GM12891 (cell line): ENCODE measurements around the gene LRPAP1.
"Not testable (repeated sequence)": the region's sequence is repeated elsewhere in the genome, so short reads cannot be mapped to it uniquely, and the experiment has no call there.

Source experiments
- DNase-seq: peaks from one replicate; pipeline ENCODE4 v3.0.0; 2011; ENCODE audit warnings: low spot score; ENCODE audit not compliant: insufficient read length
- FAIRE-seq: peaks from 2 replicates; lab custom pipeline; 2011; peaks lifted over from hg19 to GRCh38; lab: Jason Lieb, UNC
- PAX5 ChIP-seq: IDR thresholded peaks from 2 replicates; pipeline ENCODE4 v1.6.1; 2011; ENCODE audit warnings: low read length, moderate library complexity, mild to moderate bottlenecking; ENCODE audit not compliant: insufficient read depth, severe bottlenecking
- POLR2A ChIP-seq: IDR thresholded peaks from 2 replicates; pipeline ENCODE4 v1.6.1; 2011; ENCODE audit warnings: low read depth, low read length, control low read depth
- POLR2AphosphoS5 ChIP-seq: IDR thresholded peaks from 2 replicates; pipeline ENCODE4 v1.6.1; 2011; ENCODE audit warnings: low read depth, low read length, control low read depth
- POU2F2 ChIP-seq: IDR thresholded peaks from 2 replicates; pipeline ENCODE4 v1.6.1; 2011; ENCODE audit warnings: low read depth, mild to moderate bottlenecking, control low read depth, low read length, moderate library complexity
- SPI1 ChIP-seq: IDR thresholded peaks from 2 replicates; pipeline ENCODE4 v1.6.1; 2011; ENCODE audit warnings: low read depth, low read length, control low read depth
- TAF1 ChIP-seq: IDR thresholded peaks from 2 replicates; pipeline ENCODE4 v1.6.1; 2011; ENCODE audit warnings: low read depth, low read length, control low read depth

Gene LRPAP1

GRCh38 chr4:3462321-3462789 is 69.9 kb downstream of the LRPAP1 start:
- DNase-seq: no peak
- TF ChIP-seq POU2F2: no peak
- no peak for TF ChIP-seq POLR2A
- no peak for TF ChIP-seq PAX5
- no peak for TF ChIP-seq POLR2AphosphoS5
- TF ChIP-seq TAF1: no peak
- TF ChIP-seq SPI1: no peak
- FAIRE-seq: peak; percentile 41

DNA sequence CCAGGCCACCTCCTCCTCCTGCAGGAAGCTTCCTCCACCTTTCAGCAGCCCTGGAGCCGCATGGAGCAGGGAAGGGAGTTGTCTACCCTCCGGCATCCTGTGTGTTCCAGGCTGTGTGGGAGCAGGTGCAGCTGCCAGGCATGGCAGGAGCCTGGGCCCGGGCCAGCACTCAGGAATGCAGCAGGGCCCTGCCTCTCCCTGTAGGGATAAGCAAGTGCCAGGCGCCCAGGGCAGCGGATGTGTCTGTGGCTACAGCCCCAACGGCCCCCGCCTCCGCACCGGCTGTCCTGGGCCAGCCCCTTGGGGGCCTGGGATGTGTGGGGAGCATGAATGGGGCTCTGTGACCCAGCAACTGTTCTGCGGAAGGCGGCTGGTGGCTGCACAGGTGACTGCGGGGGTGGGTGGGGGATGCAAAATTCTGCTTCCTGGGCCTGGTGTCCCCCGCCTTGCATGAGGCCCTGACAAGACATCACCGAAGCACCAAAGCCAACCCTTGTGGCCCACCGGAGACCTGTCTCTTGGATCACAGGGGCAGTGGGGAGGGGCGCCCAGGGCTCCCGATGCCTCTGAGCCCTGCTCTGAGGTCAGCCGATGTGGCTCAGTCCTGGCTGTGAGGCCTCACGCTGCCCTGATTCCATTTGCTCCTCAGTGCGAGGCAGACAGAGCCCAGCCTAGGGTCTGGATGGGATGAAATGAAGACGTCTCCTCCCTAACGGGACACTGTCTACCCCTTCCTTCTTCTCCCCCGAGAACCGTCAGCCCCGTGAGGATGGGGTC is 70.5 kb downstream of the LRPAP1 start:
- DNase-seq (no peak), FAIRE-seq (peak; percentile 88)
- TF ChIP-seq POLR2A (no peak), POU2F2 (peak; percentile 51; the same call in 1 of the 2 replicates)

- TF ChIP-seq TAF1 (no peak), POLR2A (no peak), PAX5 (no peak), POU2F2 (no peak), SPI1 (no peak)
- FAIRE-seq: peak; percentile 64
Observed at GRCh38 chr4:3460926-3461325, 71.3 kb downstream of the LRPAP1 start.

DNA sequence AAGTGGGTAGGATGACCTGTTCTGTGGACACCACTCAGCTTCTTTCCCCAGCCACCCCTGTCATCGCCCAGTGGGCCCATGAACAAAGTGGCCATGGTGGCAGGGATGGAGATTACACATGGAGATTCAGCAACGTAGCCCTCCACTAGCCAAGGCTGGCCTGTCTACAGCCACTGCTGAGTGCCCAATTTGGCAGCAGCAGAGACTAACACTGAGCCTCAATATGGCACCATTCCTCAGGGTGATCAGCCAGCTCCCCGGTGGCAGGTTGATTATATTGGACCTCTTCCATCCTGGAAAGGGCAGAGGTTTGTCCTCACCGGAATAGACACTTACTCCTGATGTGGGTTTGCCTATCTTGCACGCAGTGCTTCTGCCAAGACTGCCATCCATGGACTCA is 73.1 kb downstream of the LRPAP1 start:
- not testable (repeated sequence) for DNase-seq

More at GRCh38 chr4:3460926-3461325, 71.3 kb downstream of the LRPAP1 start:
- no peak for DNase-seq

DNA sequence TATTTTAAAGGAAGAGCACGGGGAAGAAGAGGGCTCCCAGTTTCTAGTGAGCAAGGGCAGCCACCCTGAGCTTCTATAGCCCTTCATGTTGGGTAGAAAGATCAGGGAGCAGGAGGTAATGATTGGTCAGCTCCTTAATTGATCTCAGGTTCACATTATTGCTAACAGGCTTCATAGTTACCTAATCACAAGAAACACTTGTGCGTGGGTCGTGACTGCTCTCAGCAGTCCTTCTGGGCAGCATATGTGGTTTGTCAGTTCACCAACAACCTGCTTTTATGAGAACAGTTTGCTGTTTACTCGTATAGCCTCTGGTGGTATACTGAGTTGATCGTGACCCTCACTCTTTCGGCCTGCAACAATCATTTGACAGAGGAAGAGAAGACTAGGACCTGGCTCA is 73.9 kb downstream of the LRPAP1 start:
- TF ChIP-seq POLR2AphosphoS5 (no peak), POLR2A (no peak), SPI1 (no peak), PAX5 (no peak), POU2F2 (no peak), TAF1 (no peak)
- FAIRE-seq (no peak), DNase-seq (no peak)

More for the DNA sequence above, 73.1 kb downstream of the LRPAP1 start:
- not testable (repeated sequence) for FAIRE-seq

- not testable (repeated sequence) for FAIRE-seq, DNase-seq
Observed at GRCh38 chr4:3455596-3455995, 76.6 kb downstream of the LRPAP1 start.
